Activated CD8-positive, alpha-beta T cell treated with anti-CD3 and anti-CD28 coated beads for 36 hours (primary cell): ENCODE results near the gene ZNF280C. TPM values are rescaled to one million over a fixed set of nuclear protein-coding genes. Genes with fewer than 3 reads are reported as not detected.

Experiments used
- ATAC-seq: fragments of 200-7000 bp; cut with Tn5 transposase; one replicate; pipeline ENCODE4 v1.10.0; 2021; ENCODE audit warnings: mild to moderate bottlenecking, moderate library complexity
- CTCF ChIA-PET: fragments of 350-600 bp; sonication (Branson Sonifier 250); formaldehyde crosslinking; loops from one replicate; lab custom pipeline; 2021; ENCODE audit warnings: antibody characterized with exemption; lab: Charles Lee
- POLR2A ChIA-PET: fragments of 350-600 bp; sonication (Branson Sonifier 250); formaldehyde crosslinking; loops from one replicate; lab custom pipeline; 2021; ENCODE audit warnings: antibody characterized with exemption; lab: Charles Lee
- DNase-seq: peaks from one replicate; pipeline ENCODE4 v3.0.0-alpha.2; 2020
- H3K27ac Mint-ChIP-seq: one replicate; pipeline ENCODE4 v1.8.0; 2021; ENCODE audit warnings: mild to moderate bottlenecking, mixed read lengths
- H3K27me3 Mint-ChIP-seq: one replicate; pipeline ENCODE4 v1.8.0; 2021; ENCODE audit warnings: mixed read lengths
- H3K36me3 Mint-ChIP-seq: one replicate; pipeline ENCODE4 v1.8.0; 2021; ENCODE audit warnings: low read depth, mixed read lengths
- H3K4me1 Mint-ChIP-seq: one replicate; pipeline ENCODE4 v1.8.0; 2021; ENCODE audit warnings: low read depth, mixed read lengths
- H3K4me3 Mint-ChIP-seq: one replicate; pipeline ENCODE4 v1.8.0; 2021; ENCODE audit warnings: mild to moderate bottlenecking, moderate library complexity, mixed read lengths
- H3K9me3 Mint-ChIP-seq: one replicate; pipeline ENCODE4 v1.8.0; 2021; ENCODE audit warnings: mixed read lengths
- intact Hi-C: fragments of 100-400 bp; cut with micrococcal nuclease; formaldehyde crosslinking; loops from one replicate; pipeline ENCODE4 v1.10.0; 2022
- total RNA-seq, 2 experiments: library from RNA; stranded (reverse); gene quantifications; one replicate each; pipeline ENCODE4 v1.2.3, GENCODE V29; 2021
- TF ChIP-seq, protein P1 (sequence below): fragments of 200-600 bp; IDR thresholded peaks from one replicate; pipeline ENCODE4 v1.8.0; 2022; ENCODE audit warnings: antibody characterized with exemption, mild to moderate bottlenecking

Gene ZNF280C
- total RNA-seq, 2 experiments from 2014 or later: 5.4 to 5.8 TPM

DNA sequence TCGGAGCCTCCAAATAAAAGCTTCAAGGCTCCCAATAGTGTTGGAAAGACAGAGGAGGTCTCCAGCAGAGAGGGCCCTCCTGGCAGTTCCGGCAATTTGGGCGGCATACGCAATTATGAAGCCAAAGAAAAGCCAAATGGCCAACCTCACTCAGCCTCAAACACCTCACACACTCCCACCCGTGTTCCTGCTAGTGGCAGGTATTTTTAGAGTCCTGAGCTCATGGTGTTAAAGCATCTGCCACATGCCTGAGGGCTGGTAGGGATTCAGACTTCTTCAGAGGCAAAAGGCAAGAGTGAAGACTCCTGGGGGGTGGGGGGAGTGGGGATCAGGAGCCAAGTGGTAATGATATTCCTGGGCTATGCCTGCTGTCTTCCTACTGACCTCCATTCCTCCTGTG lies 89.5 kb downstream of the ZNF280C start:
- peaks cover 34% of the 10 kb centered on the region for H3K36me3 Mint-ChIP-seq
- no peak for ATAC-seq
- no peak overlapping the region for H3K4me3 Mint-ChIP-seq
- H3K27ac Mint-ChIP-seq: peak overlapping the region; percentile 78
- peaks cover 48% of the 10 kb centered on the region for H3K4me1 Mint-ChIP-seq
- intact Hi-C loops: no loop called here
- DNase-seq: no peak
- CTCF ChIA-PET: interaction anchor here (1.0 kb wide), 1 partner anchor 12 kb away, joined by 3 read pairs; no protein-coding TSS in a partner anchor
- POLR2A ChIA-PET: no interaction called here
- TF ChIP-seq, protein P1, sequence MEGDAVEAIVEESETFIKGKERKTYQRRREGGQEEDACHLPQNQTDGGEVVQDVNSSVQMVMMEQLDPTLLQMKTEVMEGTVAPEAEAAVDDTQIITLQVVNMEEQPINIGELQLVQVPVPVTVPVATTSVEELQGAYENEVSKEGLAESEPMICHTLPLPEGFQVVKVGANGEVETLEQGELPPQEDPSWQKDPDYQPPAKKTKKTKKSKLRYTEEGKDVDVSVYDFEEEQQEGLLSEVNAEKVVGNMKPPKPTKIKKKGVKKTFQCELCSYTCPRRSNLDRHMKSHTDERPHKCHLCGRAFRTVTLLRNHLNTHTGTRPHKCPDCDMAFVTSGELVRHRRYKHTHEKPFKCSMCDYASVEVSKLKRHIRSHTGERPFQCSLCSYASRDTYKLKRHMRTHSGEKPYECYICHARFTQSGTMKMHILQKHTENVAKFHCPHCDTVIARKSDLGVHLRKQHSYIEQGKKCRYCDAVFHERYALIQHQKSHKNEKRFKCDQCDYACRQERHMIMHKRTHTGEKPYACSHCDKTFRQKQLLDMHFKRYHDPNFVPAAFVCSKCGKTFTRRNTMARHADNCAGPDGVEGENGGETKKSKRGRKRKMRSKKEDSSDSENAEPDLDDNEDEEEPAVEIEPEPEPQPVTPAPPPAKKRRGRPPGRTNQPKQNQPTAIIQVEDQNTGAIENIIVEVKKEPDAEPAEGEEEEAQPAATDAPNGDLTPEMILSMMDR: no peak
- H3K27me3 Mint-ChIP-seq: no peaks in the 10 kb centered on the region
- no peaks in the 10 kb centered on the region for H3K9me3 Mint-ChIP-seq

DNA sequence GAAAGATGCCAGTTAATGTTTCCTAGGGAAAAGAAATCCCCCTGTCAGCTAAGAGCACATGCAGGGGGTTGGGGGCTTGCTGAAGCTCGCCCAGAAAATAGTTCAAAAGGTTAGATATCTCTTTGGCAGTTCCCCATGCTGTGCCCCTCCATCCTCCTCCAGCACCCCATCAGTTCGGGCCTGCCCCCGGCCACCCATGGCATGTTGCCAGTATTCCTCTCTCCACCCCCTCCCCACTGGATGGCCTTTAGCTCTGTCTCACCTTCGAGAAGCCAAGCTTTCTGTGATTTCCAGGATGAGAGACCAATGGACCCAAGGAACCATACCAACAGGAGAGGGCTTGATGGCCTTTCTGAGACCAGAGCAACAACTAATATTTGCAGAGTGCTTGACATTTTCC lies 91.8 kb downstream of the ZNF280C start:
- H3K36me3 Mint-ChIP-seq: peaks cover 36% of the 10 kb centered on the region
- ATAC-seq (no peak), DNase-seq (no peak)
- CTCF ChIA-PET: interaction anchor here (1.0 to 2.1 kb wide), 5 partner anchors 15 to 116 kb away, joined by 3 to 8 read pairs (median 3); no protein-coding TSS in a partner anchor
- H3K9me3 Mint-ChIP-seq: no peaks in the 10 kb centered on the region
- peaks cover 45% of the 10 kb centered on the region for H3K4me1 Mint-ChIP-seq
- TF ChIP-seq, protein P1: no peak
- H3K27ac Mint-ChIP-seq: peak overlapping the region; percentile 56
- H3K4me3 Mint-ChIP-seq: no peak overlapping the region
- intact Hi-C loops: no loop called here
- POLR2A ChIA-PET: interaction anchor here (1.3 kb wide), 1 partner anchor 68 kb away, joined by 3 read pairs; no protein-coding TSS in a partner anchor
- H3K27me3 Mint-ChIP-seq: no peaks in the 10 kb centered on the region

DNA sequence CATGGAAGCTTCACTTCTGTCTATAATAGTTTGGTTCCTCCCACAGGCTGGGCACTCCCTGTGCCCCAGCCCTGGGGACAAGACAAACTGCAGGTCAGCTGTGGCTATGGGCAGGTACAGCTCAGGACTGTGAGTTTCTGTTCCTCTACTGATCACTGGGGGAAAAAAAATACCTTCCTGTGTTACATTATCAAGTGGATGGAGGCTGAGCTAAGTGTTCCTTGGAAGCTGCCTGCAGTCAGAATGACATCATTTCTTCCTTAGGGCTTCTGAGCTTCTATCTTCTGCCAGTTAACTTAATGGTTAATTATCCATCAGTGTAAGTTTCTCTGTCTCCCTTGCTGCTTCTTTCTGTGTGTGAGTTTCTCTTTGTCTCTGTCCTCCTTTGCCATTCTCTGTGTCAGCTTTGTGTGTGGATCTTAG lies 92.3 kb downstream of the ZNF280C start:
- CTCF ChIA-PET: interaction anchor here (0.8 to 2.1 kb wide), 7 partner anchors 12 to 116 kb away, joined by 3 to 8 read pairs (median 3); no protein-coding TSS in a partner anchor
- DNase-seq (no peak), ATAC-seq (no peak)
- H3K27ac Mint-ChIP-seq: peak overlapping the region; percentile 56
- intact Hi-C loops: no loop called here
- H3K27me3 Mint-ChIP-seq: no peaks in the 10 kb centered on the region
- no peaks in the 10 kb centered on the region for H3K9me3 Mint-ChIP-seq
- peaks cover 36% of the 10 kb centered on the region for H3K36me3 Mint-ChIP-seq
- POLR2A ChIA-PET: interaction anchor here (0.9 to 1.3 kb wide), 2 partner anchors 12 to 67 kb away, joined by 3 read pairs; no protein-coding TSS in a partner anchor
- TF ChIP-seq, protein P1: no peak
- peaks cover 45% of the 10 kb centered on the region for H3K4me1 Mint-ChIP-seq
- H3K4me3 Mint-ChIP-seq: peak overlapping the region; percentile 20

DNA sequence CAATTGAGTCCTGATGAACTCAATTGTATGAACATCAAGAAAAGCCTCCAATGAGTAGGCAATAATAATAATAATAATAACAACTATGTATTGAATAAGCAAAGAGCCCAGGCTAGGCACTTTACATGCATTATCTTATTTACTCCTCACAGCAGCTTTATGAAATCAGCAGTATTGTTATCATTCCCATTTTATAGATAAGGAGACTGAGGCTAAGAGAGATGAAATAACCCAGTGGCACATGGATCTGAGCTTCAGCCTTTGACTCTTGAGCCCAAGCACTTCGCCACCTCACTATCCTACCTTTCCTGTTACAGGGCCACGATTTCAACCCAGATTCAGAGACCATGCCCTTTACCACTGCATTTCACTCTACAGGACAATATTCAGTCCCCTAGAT lies 93.8 kb downstream of the ZNF280C start:
- peak overlapping the region; percentile 55 for H3K27ac Mint-ChIP-seq
- H3K9me3 Mint-ChIP-seq: no peaks in the 10 kb centered on the region
- DNase-seq (no peak), ATAC-seq (no peak)
- H3K36me3 Mint-ChIP-seq: peaks cover 34% of the 10 kb centered on the region
- CTCF ChIA-PET: interaction anchor here (1.0 to 2.1 kb wide), 2 partner anchors 54 to 114 kb away, joined by 3 to 8 read pairs; no protein-coding TSS in a partner anchor
- TF ChIP-seq, protein P1: no peak
- no peaks in the 10 kb centered on the region for H3K27me3 Mint-ChIP-seq
- H3K4me1 Mint-ChIP-seq: peaks cover 51% of the 10 kb centered on the region
- POLR2A ChIA-PET: no interaction called here
- intact Hi-C loops: loop anchor here (5.0 kb wide), 1 partner anchor 93 kb away; no protein-coding TSS in a partner anchor
- peak overlapping the region; percentile 16 for H3K4me3 Mint-ChIP-seq

DNA sequence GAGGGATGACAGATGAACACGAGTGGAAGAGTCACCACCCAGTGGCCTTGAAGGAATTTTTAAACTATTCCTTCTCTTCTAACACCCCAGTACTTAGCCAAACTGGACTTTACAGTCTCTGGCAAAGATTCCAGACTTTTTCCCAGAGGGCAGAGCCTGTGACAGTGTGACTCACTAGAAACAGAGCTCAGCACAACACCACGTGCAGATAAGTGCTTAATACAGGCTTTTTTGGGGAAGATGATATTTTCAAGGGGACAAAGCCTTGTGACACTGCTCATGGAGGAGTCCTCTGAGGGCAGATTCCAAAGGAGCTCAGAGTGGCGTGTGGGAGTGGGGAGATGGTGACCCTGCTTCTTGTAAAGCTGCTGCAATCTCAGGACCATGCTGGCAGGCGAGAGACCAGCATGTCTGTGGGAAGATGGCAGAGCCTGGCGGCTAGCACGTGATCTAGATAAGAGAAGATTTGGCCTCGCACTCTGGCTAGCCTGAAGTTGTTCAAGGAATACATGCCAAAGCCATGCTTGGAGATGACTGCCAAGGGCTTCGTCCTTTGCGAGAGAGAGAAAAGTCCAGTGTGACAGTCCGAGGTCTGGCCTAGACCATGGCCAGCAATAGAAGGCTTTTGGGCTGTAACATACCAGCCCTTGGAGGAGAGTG lies 94.5 kb downstream of the ZNF280C start:
- intact Hi-C loops: loop anchor here (5.0 kb wide), 1 partner anchor 92 kb away; no protein-coding TSS in a partner anchor
- peaks cover 28% of the 10 kb centered on the region for H3K36me3 Mint-ChIP-seq
- TF ChIP-seq, protein P1: no peak

More for the DNA sequence above, 94.5 kb downstream of the ZNF280C start:
- POLR2A ChIA-PET: interaction anchor here (0.6 to 0.7 kb wide), 2 partner anchors 36 to 79 kb away, joined by 3 read pairs; no protein-coding TSS in a partner anchor
- Mint-ChIP-seq H3K9me3 (no peaks in the 10 kb centered on the region), H3K4me1 (peaks cover 45% of the 10 kb centered on the region), H3K27me3 (no peaks in the 10 kb centered on the region), H3K4me3 (peak overlapping the region; percentile 93), H3K27ac (peak overlapping the region; percentile 92)
- ATAC-seq: no peak
- CTCF ChIA-PET: interaction anchor here (0.6 to 1.0 kb wide), 3 partner anchors 94 to 114 kb away, joined by 3 to 4 read pairs (median 3); no protein-coding TSS in a partner anchor
- no peak for DNase-seq
